Thoracic aorta (tissue), 2 donors: Measurements from ENCODE around the gene CENPC. TPM values are rescaled to one million over a fixed set of nuclear protein-coding genes. Genes with fewer than 3 reads are reported as not detected.

Experiments
- ATAC-seq: fragments of 150-250 bp; one replicate; pipeline ENCODE4 v1.8.0; 2017; ENCODE audit warnings: low read depth; ENCODE audit not compliant: insufficient number of reproducible peaks, low FRiP score
- DNase-seq: peaks from one replicate; pipeline ENCODE4 v3.0.0-alpha.2; 2020; ENCODE audit warnings: low spot score
- H3K27ac ChIP-seq, 2 donors: fragments of 200-600 bp; sonication (generic); 1 replicate in 1 of 2; 2 replicates in 1 of 2; pipeline ENCODE4 v1.5.1; 2016; ENCODE audit warnings: mild to moderate bottlenecking in 2 of 2, moderate library complexity in 2 of 2
- H3K27me3 ChIP-seq: fragments of 200-600 bp; sonication (generic); replicated peaks from 2 replicates; pipeline ENCODE4 v1.6.0; 2016; ENCODE audit warnings: mild to moderate bottlenecking; ENCODE audit not compliant: insufficient read depth
- H3K36me3 ChIP-seq: fragments of 200-600 bp; sonication (generic); one replicate; pipeline ENCODE4 v1.5.1; 2016
- H3K4me1 ChIP-seq, 2 donors: fragments of 200-600 bp; sonication (generic); 1 replicate in 1 of 2; 2 replicates in 1 of 2; pipeline versions ENCODE4 v1.5.1 to v1.6.0; 2016; ENCODE audit warnings: low read depth in 2 of 2, mild to moderate bottlenecking in 1 of 2; ENCODE audit not compliant: control insufficient read depth in 1 of 2
- H3K4me3 ChIP-seq: fragments of 200-600 bp; sonication (generic); 2 replicates; pipeline ENCODE4 v1.5.1; 2016; ENCODE audit warnings: mild to moderate bottlenecking
- H3K9me3 ChIP-seq: fragments of 200-600 bp; sonication (generic); 2 replicates; pipeline ENCODE4 v1.5.1; 2016
- total RNA-seq, 2 donors: library from RNA; depleted of rRNA; stranded (reverse); fragments of >200 nt; gene quantifications; one replicate each; pipeline versions ENCODE4 v1.1.0 to v1.2.3, GENCODE V29; 2016
- TF ChIP-seq, protein P1 (sequence below): fragments of 200-600 bp; sonication (generic); IDR thresholded peaks from one replicate; pipeline ENCODE4 v1.5.1; 2019; ENCODE audit warnings: antibody characterized with exemption

Gene CENPC
- total RNA-seq, 2 donors from 2014 or later: 25.3 to 38.8 TPM

GRCh38 chr4:67437974-67438713 lies 107.2 kb downstream of the CENPC start:
- TF ChIP-seq, protein P1, sequence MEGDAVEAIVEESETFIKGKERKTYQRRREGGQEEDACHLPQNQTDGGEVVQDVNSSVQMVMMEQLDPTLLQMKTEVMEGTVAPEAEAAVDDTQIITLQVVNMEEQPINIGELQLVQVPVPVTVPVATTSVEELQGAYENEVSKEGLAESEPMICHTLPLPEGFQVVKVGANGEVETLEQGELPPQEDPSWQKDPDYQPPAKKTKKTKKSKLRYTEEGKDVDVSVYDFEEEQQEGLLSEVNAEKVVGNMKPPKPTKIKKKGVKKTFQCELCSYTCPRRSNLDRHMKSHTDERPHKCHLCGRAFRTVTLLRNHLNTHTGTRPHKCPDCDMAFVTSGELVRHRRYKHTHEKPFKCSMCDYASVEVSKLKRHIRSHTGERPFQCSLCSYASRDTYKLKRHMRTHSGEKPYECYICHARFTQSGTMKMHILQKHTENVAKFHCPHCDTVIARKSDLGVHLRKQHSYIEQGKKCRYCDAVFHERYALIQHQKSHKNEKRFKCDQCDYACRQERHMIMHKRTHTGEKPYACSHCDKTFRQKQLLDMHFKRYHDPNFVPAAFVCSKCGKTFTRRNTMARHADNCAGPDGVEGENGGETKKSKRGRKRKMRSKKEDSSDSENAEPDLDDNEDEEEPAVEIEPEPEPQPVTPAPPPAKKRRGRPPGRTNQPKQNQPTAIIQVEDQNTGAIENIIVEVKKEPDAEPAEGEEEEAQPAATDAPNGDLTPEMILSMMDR: no peak
- no peaks in the 10 kb centered on the region for H3K4me1 ChIP-seq
- H3K27ac ChIP-seq: no peak overlapping the region
- no peaks in the 10 kb centered on the region for H3K27me3 ChIP-seq
- DNase-seq: no peak
- H3K36me3 ChIP-seq: no peaks in the 10 kb centered on the region
- no peak for ATAC-seq
- no peak overlapping the region for H3K4me3 ChIP-seq
- no peaks in the 10 kb centered on the region for H3K9me3 ChIP-seq

DNA sequence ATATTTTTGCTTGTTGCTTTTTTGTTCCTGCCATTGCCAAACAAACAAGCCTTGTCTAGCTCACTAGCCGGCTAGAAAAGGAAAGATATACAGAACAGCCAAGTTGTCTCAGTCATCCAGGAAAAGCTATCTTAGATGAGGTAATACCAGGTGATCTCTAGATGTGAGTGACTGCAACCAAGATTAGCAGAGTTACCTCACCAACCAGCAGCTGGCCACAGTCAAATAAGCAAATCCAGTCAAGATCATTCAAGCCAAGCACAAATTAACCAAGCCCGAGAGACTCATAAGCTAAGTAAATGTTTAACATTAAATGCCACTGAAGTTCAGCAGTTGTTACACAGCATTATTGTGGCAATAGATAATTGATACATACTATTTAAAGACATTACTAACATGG lies 108.6 kb downstream of the CENPC start:
- H3K36me3 ChIP-seq: no peaks in the 10 kb centered on the region
- no peaks in the 10 kb centered on the region for H3K9me3 ChIP-seq
- no peak overlapping the region for H3K4me3 ChIP-seq
- H3K27me3 ChIP-seq: no peaks in the 10 kb centered on the region
- no peak overlapping the region for H3K27ac ChIP-seq
- TF ChIP-seq, protein P1: no peak
- no peaks in the 10 kb centered on the region for H3K4me1 ChIP-seq
- no peak for ATAC-seq
- DNase-seq: no peak

- H3K4me3 ChIP-seq: no peak overlapping the region
- H3K9me3 ChIP-seq: no peaks in the 10 kb centered on the region
- no peak overlapping the region for H3K27ac ChIP-seq
- ATAC-seq (no peak), DNase-seq (no peak)
- H3K27me3 ChIP-seq: no peaks in the 10 kb centered on the region
- H3K36me3 ChIP-seq: no peaks in the 10 kb centered on the region
- no peaks in the 10 kb centered on the region for H3K4me1 ChIP-seq
- TF ChIP-seq, protein P1: no peak
Observed at GRCh38 chr4:67430989-67431388, 114.3 kb downstream of the CENPC start.

DNA sequence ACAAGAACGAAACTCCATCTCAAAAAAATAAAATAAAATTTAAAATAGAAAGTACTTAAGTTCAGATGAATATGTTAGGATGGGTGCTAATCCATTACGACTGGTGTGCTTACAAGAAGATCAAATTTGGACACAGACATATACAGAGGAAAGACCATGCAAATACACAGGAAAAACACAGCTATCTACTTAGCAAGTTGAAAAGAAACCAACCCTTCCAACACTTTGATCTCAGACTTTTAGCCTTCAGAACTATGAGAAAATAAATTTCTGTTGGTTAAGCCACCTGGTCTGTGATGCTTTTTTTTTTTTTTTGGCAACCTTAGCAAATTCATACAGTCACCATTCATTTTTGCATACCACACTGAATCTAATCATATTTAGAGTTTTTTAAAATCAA lies 116.5 kb downstream of the CENPC start:
- Histone ChIP-seq H3K27ac (no peak overlapping the region), H3K27me3 (no peaks in the 10 kb centered on the region), H3K4me1 (no peaks in the 10 kb centered on the region), H3K9me3 (no peaks in the 10 kb centered on the region), H3K36me3 (no peaks in the 10 kb centered on the region), H3K4me3 (no peak overlapping the region)
- TF ChIP-seq, protein P1: no peak
- ATAC-seq (no peak), DNase-seq (no peak)

Other genes starting within 250 kb of the CENPC start
- gene STAP1, start 13.2 kb upstream of the CENPC start, total RNA-seq: under 1 TPM; 0.78 to 0.81 TPM
- gene UBA6, start 155.7 kb upstream of the CENPC start, total RNA-seq: 10 to 100 TPM; 28.3 to 94.5 TPM
- gene GNRHR, start 208.9 kb upstream of the CENPC start, total RNA-seq: not detected